B cell (primary cell): ENCODE results near the gene CAPN11. TPM values are rescaled to one million over a fixed set of nuclear protein-coding genes. Genes with fewer than 3 reads are reported as not detected.

Experiments
- ATAC-seq: fragments of 200-7000 bp; cut with Tn5 transposase; one replicate; pipeline ENCODE4 v1.10.0; 2021; ENCODE audit warnings: low read depth, mild to moderate bottlenecking, moderate number of reproducible peaks, moderate library complexity
- CTCF ChIA-PET: fragments of 350-600 bp; sonication (Branson Sonifier 250); formaldehyde crosslinking; loops from one replicate; lab custom pipeline; 2021; ENCODE audit warnings: antibody characterized with exemption, inconsistent platforms; lab: Charles Lee
- POLR2A ChIA-PET: fragments of 350-600 bp; sonication (Branson Sonifier 250); formaldehyde crosslinking; loops from one replicate; lab custom pipeline; 2021; ENCODE audit warnings: antibody characterized with exemption; lab: Charles Lee
- DNase-seq: peaks from one replicate; pipeline ENCODE4 v3.0.0; 2013
- H2AFZ ChIP-seq: 2 replicates; pipeline ENCODE4 v1.6.1; 2012; ENCODE audit warnings: mild to moderate bottlenecking, low read depth, low read length; ENCODE audit not compliant: insufficient read depth, poor library complexity, severe bottlenecking
- H3K27ac ChIP-seq, 2 donors: 1 replicate in 1 of 2; 2 replicates in 1 of 2; pipeline ENCODE4 v1.5.1; 2012 to 2013; ENCODE audit warnings: low read length in 2 of 2, mild to moderate bottlenecking in 2 of 2, moderate library complexity in 1 of 2
- H3K27me3 ChIP-seq, 4 experiments: fragments of 200-600 bp in 1 of 4; sonication (generic) in 1 of 4; replicated peaks in 1 of 4; 1 replicate in 2 of 4; 2 replicates in 2 of 4; pipeline versions ENCODE4 v1.6.1 to v1.7.0; 2013 to 2016; ENCODE audit warnings: low read length in 3 of 4, mild to moderate bottlenecking in 2 of 4, mixed read lengths in 1 of 4, moderate library complexity in 1 of 4; ENCODE audit not compliant: insufficient read depth in 4 of 4, control insufficient read depth in 3 of 4; ENCODE audit errors: control extremely low read depth in 1 of 4
- H3K36me3 ChIP-seq, 2 experiments: replicated peaks in 1 of 2; 1 replicate in 1 of 2; 2 replicates in 1 of 2; pipeline versions ENCODE4 v1.6.1 to v1.7.1; 2013; ENCODE audit warnings: low read length in 1 of 2; ENCODE audit not compliant: insufficient read depth in 2 of 2, control insufficient read depth in 1 of 2; ENCODE audit errors: control extremely low read depth in 1 of 2, extremely low read depth in 1 of 2
- H3K4me1 ChIP-seq, 2 donors: fragments of 200-600 bp in 1 of 2; sonication (generic) in 1 of 2; 1 replicate in 1 of 2; 2 replicates in 1 of 2; pipeline versions ENCODE4 v1.5.1 to v1.6.1; 2013 to 2017; ENCODE audit warnings: low read length in 2 of 2; ENCODE audit not compliant: control insufficient read depth in 2 of 2, insufficient read depth in 2 of 2
- H3K4me2 ChIP-seq: replicated peaks from 2 replicates; pipeline ENCODE3; 2012; ENCODE audit warnings: mild to moderate bottlenecking, low read depth, low read length; ENCODE audit not compliant: poor library complexity, severe bottlenecking
- H3K4me3 ChIP-seq, 5 experiments: fragments of 200-600 bp in 1 of 5; sonication (generic) in 1 of 5; 1 replicate in 3 of 5; 2 replicates in 2 of 5; pipeline versions ENCODE4 v1.5.1 to v1.7.0; 2011 to 2016; ENCODE audit warnings: low read length in 4 of 5, mild to moderate bottlenecking in 4 of 5, low read depth in 2 of 5, control low read depth in 1 of 5, moderate library complexity in 1 of 5; ENCODE audit not compliant: insufficient read depth in 1 of 5; ENCODE audit errors: control extremely low read depth in 1 of 5, extremely low read depth in 1 of 5
- H3K79me2 ChIP-seq: fragments of 200-600 bp; sonication (generic); one replicate; pipeline ENCODE4 v1.6.0; 2016; ENCODE audit warnings: low read length; ENCODE audit not compliant: control insufficient read depth, insufficient read depth
- H3K9ac ChIP-seq: fragments of 200-600 bp; sonication (generic); 2 replicates; pipeline ENCODE4 v1.6.1; 2017; ENCODE audit warnings: mild to moderate bottlenecking, low read length, moderate library complexity
- H3K9me3 ChIP-seq, 3 donors: one replicate each; pipeline versions ENCODE4 v1.6.1 to v1.7.1; 2013; ENCODE audit warnings: low read length in 2 of 3; ENCODE audit not compliant: control insufficient read depth in 2 of 3, insufficient read depth in 1 of 3; ENCODE audit errors: control extremely low read depth in 1 of 3
- H4K20me1 ChIP-seq: 2 replicates; pipeline ENCODE4 v1.6.0; 2012; ENCODE audit warnings: mild to moderate bottlenecking, low read length; ENCODE audit not compliant: insufficient read depth, control insufficient read depth, poor library complexity, severe bottlenecking
- H3K27ac Mint-ChIP-seq: one replicate; pipeline ENCODE4 v1.8.0; 2021; ENCODE audit warnings: mixed read lengths
- H3K27me3 Mint-ChIP-seq: one replicate; pipeline ENCODE4 v1.8.0; 2021; ENCODE audit warnings: mixed read lengths
- H3K4me1 Mint-ChIP-seq: one replicate; pipeline ENCODE4 v1.8.0; 2021; ENCODE audit warnings: mixed read lengths
- H3K4me3 Mint-ChIP-seq: one replicate; pipeline ENCODE4 v1.8.0; 2021; ENCODE audit warnings: mixed read lengths
- H3K9me3 Mint-ChIP-seq: one replicate; pipeline ENCODE4 v1.8.0; 2022; ENCODE audit warnings: mixed read lengths; ENCODE audit not compliant: insufficient read depth
- CTCF ChIP-seq: fragments of 200-600 bp; IDR thresholded peaks from one replicate; pipeline ENCODE4 v1.8.0; 2022; ENCODE audit warnings: antibody characterized with exemption, mild to moderate bottlenecking
- EZH2 ChIP-seq: IDR thresholded peaks from 2 replicates; pipeline ENCODE4 v1.6.1; 2012; ENCODE audit warnings: borderline replicate concordance, low read depth, mild to moderate bottlenecking, moderate library complexity, low read length; ENCODE audit not compliant: insufficient read depth, poor library complexity, severe bottlenecking
- WGBS: methylation state at CpG from one replicate; pipeline ENCODE4 v1.1.5; 2013; ENCODE audit warnings: missing lambda C conversion rate; ENCODE audit not compliant: insufficient coverage; 5-methylcytosine and 5-hydroxymethylcytosine counted together
- intact Hi-C: fragments of 100-400 bp; cut with micrococcal nuclease; formaldehyde crosslinking; loops from one replicate; pipeline ENCODE4 v1.10.0; 2022
- polyA plus RNA-seq: library from polyadenylated mRNA; depleted of rRNA; stranded (reverse); fragments of >200 nt; gene quantifications from 2 replicates; pipeline ENCODE4 v1.2.3, GENCODE V29; 2012
- total RNA-seq, 2 donors: library from RNA; stranded (reverse); fragments of 120-200 nt in 1 of 2; gene quantifications; 1 replicate in 1 of 2; 2 replicates in 1 of 2; pipeline versions ENCODE4 v1.2.3 to v1.2.4, GENCODE V29; 2013 to 2022

Gene CAPN11
- total and polyA plus RNA-seq, 2 donors (not counting 1 experiment from before 2014, with no cell fraction given) = not detected

- intact Hi-C loops = loop anchor here (5.0 kb wide), 2 partner anchors 53 to 162 kb away; partner anchors contain the start of gene CDC5L
- H3K79me2 ChIP-seq = peaks cover 5% of the 10 kb centered on the region
- no peak for TF ChIP-seq CTCF
- no peak for TF ChIP-seq EZH2
- H3K36me3 ChIP-seq = no peaks in the 10 kb centered on the region
- no peak overlapping the region for H3K27ac ChIP-seq
- peaks cover 0 to 2% (median 0%) of the 10 kb centered on the region in 4 experiments for H3K27me3 ChIP-seq
- ChIA-PET CTCF (interaction anchor here (0.7 to 3.1 kb wide), 11 partner anchors 9 to 128 kb away, joined by 3 to 22 read pairs (median 6); no protein-coding TSS in a partner anchor), POLR2A (interaction anchor here (2.7 to 5.0 kb wide), 2 partner anchors 20 to 32 kb away, joined by 11 to 52 read pairs; partner anchors contain the start of genes HSP90AB1 and SLC35B2)
- no peak overlapping the region for H3K4me3 ChIP-seq
- H3K4me1 Mint-ChIP-seq = peaks cover 26% of the 10 kb centered on the region
- H2AFZ ChIP-seq = no peak overlapping the region
- no peak overlapping the region for H3K27ac Mint-ChIP-seq
- H3K27me3 Mint-ChIP-seq = no peaks in the 10 kb centered on the region
- peak overlapping the region; percentile 88 for H3K4me3 Mint-ChIP-seq
- DNase-seq (no peak), ATAC-seq (no peak)
- no peaks in the 10 kb centered on the region for H3K9me3 Mint-ChIP-seq
- no peak overlapping the region for H3K4me2 ChIP-seq
- no peaks in the 10 kb centered on the region for H4K20me1 ChIP-seq
- WGBS = 95% methylated on average over 3 of the region's 4 CpGs
- peaks cover 13 to 29% of the 10 kb centered on the region in 2 donors for H3K4me1 ChIP-seq
- no peak overlapping the region for H3K9ac ChIP-seq
- H3K9me3 ChIP-seq = no peaks in the 10 kb centered on the region
Measured at GRCh38 chr6:44224965-44225305, 66.3 kb downstream of the CAPN11 start.

- no peak overlapping the region for H3K4me3 ChIP-seq
- H3K27me3 Mint-ChIP-seq = no peaks in the 10 kb centered on the region
- DNase-seq = no peak
Measured at GRCh38 chr6:44225579-44226325, 67.1 kb downstream of the CAPN11 start.

More at GRCh38 chr6:44225579-44226325, 67.1 kb downstream of the CAPN11 start:
- Mint-ChIP-seq H3K4me1 (peaks cover 25% of the 10 kb centered on the region), H3K9me3 (no peaks in the 10 kb centered on the region), H3K4me3 (no peak overlapping the region), H3K27ac (no peak overlapping the region)
- Histone ChIP-seq H3K9me3 (no peaks in the 10 kb centered on the region), H2AFZ (no peak overlapping the region), H3K79me2 (peaks cover 5% of the 10 kb centered on the region), H4K20me1 (no peaks in the 10 kb centered on the region), H3K4me1 (peaks cover 12 to 26% of the 10 kb centered on the region in 2 donors), H3K27me3 (peaks cover 0 to 2% (median 0%) of the 10 kb centered on the region in 4 experiments), H3K27ac (no peak overlapping the region), H3K36me3 (no peaks in the 10 kb centered on the region), H3K4me2 (no peak overlapping the region), H3K9ac (no peak overlapping the region)
- CTCF ChIA-PET = interaction anchor here (0.7 to 2.9 kb wide), 5 partner anchors 9 to 79 kb away, joined by 3 to 8 read pairs (median 6); no protein-coding TSS in a partner anchor
- intact Hi-C loops = no loop called here
- ATAC-seq = no peak
- TF ChIP-seq EZH2 (no peak), CTCF (no peak)
- 54% methylated on average over 8 of the region's 8 CpGs for WGBS
- POLR2A ChIA-PET = interaction anchor here (5.0 kb wide), 1 partner anchor 20 kb away, joined by 52 read pairs; the partner anchor contains the start of gene HSP90AB1
